Lung (tissue), 12 donors: ENCODE data around the gene EPB41L2. TPM values are rescaled to one million over a fixed set of nuclear protein-coding genes. Genes with fewer than 3 reads are reported as not detected.

Experiments used
- ATAC-seq: fragments of 200-7000 bp; cut with Tn5 transposase; one replicate; pipeline ENCODE4 v1.9.1; 2020; ENCODE audit warnings: moderate number of reproducible peaks; ENCODE audit not compliant: insufficient read depth, low FRiP score
- DNase-seq, 3 donors: peaks; one replicate each; pipeline ENCODE4 v3.0.0-alpha.2; 2013 to 2017
- H3K27ac ChIP-seq, 2 donors: one replicate each; pipeline ENCODE4 v1.5.1; 2013; ENCODE audit warnings: mild to moderate bottlenecking in 2 of 2, moderate library complexity in 2 of 2, control low read depth in 1 of 2, inconsistent platforms in 1 of 2, low read depth in 1 of 2, low read length in 1 of 2
- H3K27me3 ChIP-seq, 3 donors: one replicate each; pipeline ENCODE4 v1.5.1; 2013; ENCODE audit warnings: low read length in 2 of 3; ENCODE audit not compliant: control insufficient read depth in 3 of 3, insufficient read depth in 3 of 3
- H3K36me3 ChIP-seq, 4 donors: one replicate each; pipeline ENCODE4 v1.5.1; 2013; ENCODE audit warnings: low read length in 4 of 4, mild to moderate bottlenecking in 1 of 4, moderate library complexity in 1 of 4; ENCODE audit not compliant: control insufficient read depth in 4 of 4, insufficient read depth in 4 of 4
- H3K4me1 ChIP-seq, 5 donors: one replicate each; pipeline ENCODE4 v1.5.1; 2013; ENCODE audit warnings: low read length in 5 of 5, mild to moderate bottlenecking in 2 of 5, moderate library complexity in 1 of 5; ENCODE audit not compliant: control insufficient read depth in 5 of 5, insufficient read depth in 5 of 5
- H3K4me3 ChIP-seq: one replicate; pipeline ENCODE4 v1.5.1; 2013; ENCODE audit warnings: mild to moderate bottlenecking, control low read depth, moderate library complexity
- H3K9ac ChIP-seq, 2 donors: one replicate each; pipeline ENCODE4 v1.5.1; 2013; ENCODE audit warnings: low read length in 2 of 2, control low read depth in 1 of 2; ENCODE audit not compliant: insufficient read depth in 1 of 2
- H3K9me3 ChIP-seq, 4 donors: one replicate each; pipeline ENCODE4 v1.5.1; 2013; ENCODE audit warnings: low read length in 3 of 4, mild to moderate bottlenecking in 1 of 4, moderate library complexity in 1 of 4; ENCODE audit not compliant: control insufficient read depth in 4 of 4, insufficient read depth in 3 of 4
- CTCF ChIP-seq: IDR thresholded peaks from 2 replicates; pipeline ENCODE4 v1.5.1; 2012; ENCODE audit warnings: mild to moderate bottlenecking; ENCODE audit errors: control extremely low read depth, extremely low read depth
- WGBS, 2 donors: extraction: QIAGEN DNeasy Blood & Tissue Kit; methylation state at CpG; one replicate each; pipeline ENCODE4 v1.1.7; 2013; 5-methylcytosine and 5-hydroxymethylcytosine counted together
- polyA plus RNA-seq, 2 donors: library from polyadenylated mRNA; stranded (reverse); fragments of 200-250 nt; gene quantifications; one replicate each; pipeline ENCODE4 v1.2.1, GENCODE V29; 2013
- total RNA-seq, 2 donors: library from RNA; depleted of rRNA in 1 of 2; stranded (reverse); fragments of >200 nt in 1 of 2; gene quantifications; one replicate each; pipeline ENCODE4 v1.2.1, GENCODE V29; 2014 to 2021
- donor health status: control.
- donor health status: control.
- donor health status: Bipolar disorder and iron deficiency.
- donor health status: healthy.
- donor health status: DM: yes; HTN: yes; CAD: no.

Gene EPB41L2
- total and polyA plus RNA-seq, 4 donors: 21.9 to 265 (median 52.7) TPM

DNA sequence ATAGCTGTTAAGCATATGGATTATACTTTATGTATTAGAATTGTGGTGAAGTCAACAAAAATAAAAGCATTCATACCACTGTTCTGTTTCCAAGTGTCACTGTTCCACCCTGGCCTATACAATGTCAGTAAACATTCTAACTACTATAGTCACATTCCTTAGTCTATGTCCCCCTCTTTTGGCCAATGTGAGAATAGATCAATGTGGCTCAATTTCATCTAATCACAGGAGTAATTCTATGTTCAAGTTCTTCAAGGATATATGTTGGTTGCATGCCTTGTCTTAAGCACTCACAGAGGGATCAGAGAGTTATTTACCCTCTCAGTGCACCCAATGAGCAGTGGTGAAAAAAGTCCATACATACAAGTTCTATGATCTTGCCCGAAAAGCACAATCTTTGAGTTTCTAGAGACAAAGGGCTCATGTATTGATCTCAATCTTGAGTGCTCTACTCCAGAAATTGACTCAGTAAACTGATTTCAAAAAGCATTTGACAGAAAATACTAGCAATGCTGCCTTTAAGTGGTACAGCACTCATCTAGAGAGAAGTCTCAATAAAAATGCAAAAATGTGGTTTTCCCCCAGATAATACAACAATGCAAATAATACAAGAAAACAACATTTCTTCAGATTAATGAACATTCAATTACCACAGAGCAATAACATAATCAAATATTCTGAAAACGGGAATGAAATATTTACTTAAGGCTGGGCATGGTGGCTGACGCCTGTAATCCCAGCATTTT lies 219.3 kb downstream of the EPB41L2 start:
- Histone ChIP-seq H3K36me3 (peaks cover 0 to 3% (median under 1%) of the 10 kb centered on the region in 4 donors), H3K4me3 (no peak overlapping the region), H3K9me3 (no peaks in the 10 kb centered on the region), H3K27ac (no peak overlapping the region), H3K4me1 (peaks cover 0 to 13% (median 0%) of the 10 kb centered on the region in 5 donors), H3K27me3 (no peaks in the 10 kb centered on the region), H3K9ac (no peak overlapping the region)
- 74 to 79% methylated on average over 3 of the region's 3 CpGs for WGBS, 2 donors
- TF ChIP-seq CTCF: peak; percentile 46
- DNase-seq (peak in 2 of 3 donors; percentile 60 to 68), ATAC-seq (peak; percentile 55)

GRCh38 chr6:130841128-130841728 lies 221.8 kb downstream of the EPB41L2 start:
- no peaks in the 10 kb centered on the region for H3K4me1 ChIP-seq
- no peak for TF ChIP-seq CTCF
- H3K27me3 ChIP-seq: no peaks in the 10 kb centered on the region
- peaks cover 0 to 3% (median under 1%) of the 10 kb centered on the region in 4 donors for H3K36me3 ChIP-seq
- no peak for DNase-seq
- no peak overlapping the region for H3K4me3 ChIP-seq
- peak overlapping the region in 1 of 2 donors; percentile 5 for H3K27ac ChIP-seq
- no peaks in the 10 kb centered on the region for H3K9me3 ChIP-seq
- WGBS, 2 donors: 46 to 61% methylated on average over 4 of the region's 4 CpGs
- no peak for ATAC-seq
- H3K9ac ChIP-seq: no peak overlapping the region

DNA sequence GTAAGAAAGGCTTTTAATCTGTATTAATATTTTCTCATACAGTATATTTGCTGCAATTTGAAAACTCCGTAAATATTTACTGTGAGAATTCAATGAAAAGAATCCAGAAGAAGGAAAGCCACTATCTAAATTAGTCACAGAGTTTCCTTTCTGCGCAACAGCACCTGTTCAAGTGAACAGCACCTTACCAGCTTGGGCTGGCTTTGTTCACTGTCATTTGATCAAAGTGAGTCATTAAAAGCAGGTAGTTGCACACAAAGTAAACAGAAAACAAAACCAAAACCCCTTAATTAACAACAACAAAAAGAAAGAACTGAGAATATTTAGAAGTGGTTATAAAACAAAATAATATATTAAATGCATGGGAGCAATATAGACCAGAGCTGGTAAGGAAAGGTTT lies 223.0 kb downstream of the EPB41L2 start:
- Histone ChIP-seq H3K27ac (no peak overlapping the region), H3K9me3 (no peaks in the 10 kb centered on the region), H3K4me1 (no peaks in the 10 kb centered on the region), H3K36me3 (peaks cover 0 to 3% (median under 1%) of the 10 kb centered on the region in 4 donors), H3K9ac (no peak overlapping the region), H3K27me3 (no peaks in the 10 kb centered on the region), H3K4me3 (no peak overlapping the region)
- DNase-seq (no peak), ATAC-seq (no peak)
- 95 to 98% methylated on average over 2 of the region's 2 CpGs for WGBS, 2 donors
- TF ChIP-seq CTCF: no peak
